Measurements from ENCODE around the gene FANCG.

The FANCG gene

GRCh38 chr9:35029241-35029640, 50.5 kb downstream of the FANCG start:
- no peak for TF ChIP-seq CTCF (IDR thresholded peaks at IDR 0.05; ENCODE audit: insufficient read depth, missing control alignments)
- DNase-seq (ENCODE audit: insufficient read length, low spot score) (no peak), FAIRE-seq (no peak)

- DNase-seq (ENCODE audit: insufficient read length, low spot score), result no peak
- FAIRE-seq, result no peak
- no peak for TF ChIP-seq CTCF (IDR thresholded peaks at IDR 0.05; ENCODE audit: insufficient read depth, missing control alignments)
Observed at GRCh38 chr9:35028341-35028740, 51.4 kb downstream of the FANCG start.

DNA sequence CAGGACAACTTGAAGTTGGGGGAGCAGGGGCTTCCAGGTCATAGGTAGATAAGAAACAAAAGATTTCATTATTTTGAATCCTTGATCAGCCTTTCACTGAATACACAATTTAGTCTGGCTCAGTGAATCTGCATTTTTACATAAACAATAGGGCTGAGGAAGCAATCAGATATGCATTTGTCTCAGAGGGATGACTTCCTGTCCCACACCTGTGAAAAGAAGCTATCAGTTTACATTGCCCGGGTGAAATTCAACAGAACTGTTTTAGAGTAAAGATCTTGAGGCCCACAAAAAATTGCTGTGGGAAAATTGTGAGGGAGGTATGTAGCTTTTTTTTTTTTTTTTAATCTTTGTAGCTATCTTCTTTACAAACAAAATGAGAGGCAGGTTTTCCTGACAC, 51.9 kb downstream of the FANCG start:
- DNase-seq (ENCODE audit: insufficient read length, low spot score), result no peak
- no peak for TF ChIP-seq CTCF (IDR thresholded peaks at IDR 0.05; ENCODE audit: insufficient read depth, missing control alignments)
- no peak for FAIRE-seq

DNA sequence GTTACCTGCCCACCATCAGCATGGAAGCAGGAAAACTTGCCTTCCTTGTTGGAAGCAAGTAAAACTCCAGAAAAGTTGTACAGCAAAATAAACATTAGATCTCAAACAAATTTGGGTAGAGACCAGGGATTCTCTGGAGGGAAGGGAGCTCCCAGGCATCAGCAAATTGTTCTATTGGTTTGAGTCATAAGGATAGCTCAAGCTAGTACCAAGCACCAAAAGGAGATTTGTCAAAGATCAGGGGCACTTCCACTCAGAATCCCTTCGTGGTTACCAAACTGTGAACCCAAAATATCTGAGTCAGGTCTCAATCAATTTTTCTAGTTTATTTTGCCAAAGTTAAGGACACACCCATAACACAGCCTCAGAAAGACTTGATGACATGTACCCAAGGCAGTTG, 52.4 kb downstream of the FANCG start:
- FAIRE-seq, result no peak
- TF ChIP-seq CTCF (IDR thresholded peaks at IDR 0.05; ENCODE audit: insufficient read depth, missing control alignments), result no peak
- DNase-seq (ENCODE audit: insufficient read length, low spot score), result no peak

DNA sequence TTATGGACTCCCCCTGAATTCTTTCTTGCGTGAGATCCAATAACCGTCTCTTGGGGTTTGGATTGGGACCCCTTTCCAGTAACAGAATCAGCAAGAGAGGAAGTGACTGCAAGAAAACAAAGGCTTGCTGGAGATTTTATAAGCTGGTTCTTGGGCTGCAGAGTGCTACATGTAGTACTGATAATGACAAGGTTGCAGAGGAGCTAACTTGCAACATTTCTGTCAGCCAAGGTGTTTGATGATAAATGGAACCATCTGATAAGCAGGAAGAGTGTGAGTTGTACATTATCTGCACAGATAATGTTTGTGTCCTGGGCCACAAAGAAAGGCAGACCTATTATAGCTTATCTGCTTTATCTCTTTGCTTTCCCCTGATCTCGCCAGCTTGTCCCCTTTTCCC, 53.1 kb downstream of the FANCG start:
- DNase-seq (ENCODE audit: insufficient read length, low spot score) (no peak), FAIRE-seq (no peak)
- TF ChIP-seq CTCF (IDR thresholded peaks at IDR 0.05; ENCODE audit: insufficient read depth, missing control alignments), result no peak

All from D721Med (cell line).